Endothelial cell of umbilical vein (primary cell): ENCODE measurements around the gene ANKRD31.

Source experiments
- POLR2A ChIP-seq: IDR thresholded peaks from 2 replicates; pipeline ENCODE4 v1.6.1; 2012; ENCODE audit warnings: low read depth, mild to moderate bottlenecking, control low read depth, low read length
- TF ChIP-seq, protein P1 (sequence below), 2 donors: IDR thresholded peaks; 1 replicate in 1 of 2; 2 replicates in 1 of 2; pipeline ENCODE4 v1.5.1; 2011; ENCODE audit warnings: low read length in 2 of 2, mild to moderate bottlenecking in 2 of 2, moderate library complexity in 2 of 2, control low read depth in 1 of 2, inconsistent platforms in 1 of 2, low read depth in 1 of 2; ENCODE audit not compliant: insufficient read depth in 1 of 2; ENCODE audit errors: extremely low read depth in 1 of 2

DNA sequence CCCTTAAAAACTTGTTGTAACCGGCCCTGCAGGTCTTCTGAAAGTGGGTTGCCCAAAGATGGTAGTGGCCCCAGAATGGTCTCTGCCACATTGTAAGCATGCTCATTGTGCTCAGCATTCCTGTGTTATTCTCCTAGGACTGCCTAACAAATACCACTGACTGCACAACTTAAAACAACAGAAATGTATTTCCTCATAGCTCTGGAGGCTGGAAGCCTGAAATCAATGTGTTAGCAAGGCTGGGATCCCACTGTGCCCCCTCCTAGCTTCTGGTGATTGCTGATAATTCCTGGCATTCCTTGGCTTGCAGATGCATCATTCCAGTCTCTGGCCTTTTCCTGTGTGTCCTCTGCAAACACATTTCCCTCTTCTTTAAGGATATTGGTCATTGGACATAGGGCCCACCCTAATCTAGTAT is 180.9 kb downstream of the ANKRD31 start:
- TF ChIP-seq POLR2A, result no peak
- TF ChIP-seq, protein P1, sequence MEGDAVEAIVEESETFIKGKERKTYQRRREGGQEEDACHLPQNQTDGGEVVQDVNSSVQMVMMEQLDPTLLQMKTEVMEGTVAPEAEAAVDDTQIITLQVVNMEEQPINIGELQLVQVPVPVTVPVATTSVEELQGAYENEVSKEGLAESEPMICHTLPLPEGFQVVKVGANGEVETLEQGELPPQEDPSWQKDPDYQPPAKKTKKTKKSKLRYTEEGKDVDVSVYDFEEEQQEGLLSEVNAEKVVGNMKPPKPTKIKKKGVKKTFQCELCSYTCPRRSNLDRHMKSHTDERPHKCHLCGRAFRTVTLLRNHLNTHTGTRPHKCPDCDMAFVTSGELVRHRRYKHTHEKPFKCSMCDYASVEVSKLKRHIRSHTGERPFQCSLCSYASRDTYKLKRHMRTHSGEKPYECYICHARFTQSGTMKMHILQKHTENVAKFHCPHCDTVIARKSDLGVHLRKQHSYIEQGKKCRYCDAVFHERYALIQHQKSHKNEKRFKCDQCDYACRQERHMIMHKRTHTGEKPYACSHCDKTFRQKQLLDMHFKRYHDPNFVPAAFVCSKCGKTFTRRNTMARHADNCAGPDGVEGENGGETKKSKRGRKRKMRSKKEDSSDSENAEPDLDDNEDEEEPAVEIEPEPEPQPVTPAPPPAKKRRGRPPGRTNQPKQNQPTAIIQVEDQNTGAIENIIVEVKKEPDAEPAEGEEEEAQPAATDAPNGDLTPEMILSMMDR (IDR thresholded peaks at IDR 0.05; ENCODE audit: extremely low read depth in 1 of 2, insufficient read depth in 1 of 2, low read depth in 1 of 2, low read length in 2 of 2), result no peak
